Fibroblast of upper back skin (primary cell): Measurements from ENCODE around the gene ULK4.
A peak's percentile ranks its signal among the peaks of the same experiment; 100 is the strongest.
"Not testable (repeated sequence)": the region's sequence is repeated elsewhere in the genome, so short reads cannot be mapped to it uniquely, and the experiment has no call there.

Experiments used
- DNase-seq: peaks from one replicate; pipeline ENCODE4 v3.0.0-alpha.2; 2013

Gene ULK4

GRCh38 chr3:41961751-41962679, at the start of gene ULK4:
TSS of gene ULK4 (minus strand) at chr3:41962103. CDS start at chr3:41954759, 7,344 bp downstream.
- peak; percentile 100 for DNase-seq

GRCh38 chr3:42010530-42010929, 48.6 kb upstream of the ULK4 start:
- DNase-seq, result no peak

- DNase-seq, result no peak
These were observed 47.6 kb upstream of the ULK4 start for GRCh38 chr3:42009456-42009855.

- DNase-seq, result no peak
These were observed 45.9 kb upstream of the ULK4 start for GRCh38 chr3:42007785-42008184.

GRCh38 chr3:42005401-42005800, 43.5 kb upstream of the ULK4 start:
- DNase-seq, result no peak

- DNase-seq, result no peak
These were observed 40.9 kb upstream of the ULK4 start for GRCh38 chr3:42002790-42003189.

- no peak for DNase-seq
These were observed 39.9 kb upstream of the ULK4 start for GRCh38 chr3:42001777-42002176.

GRCh38 chr3:41999909-42000308, 38.0 kb upstream of the ULK4 start:
- DNase-seq, result no peak

- DNase-seq, result peak; percentile 31
These were observed 36.0 kb upstream of the ULK4 start for GRCh38 chr3:41997702-41998550.

- DNase-seq, result no peak
These were observed 29.5 kb upstream of the ULK4 start for GRCh38 chr3:41991437-41991836.

GRCh38 chr3:41989518-41989917, 27.6 kb upstream of the ULK4 start:
- no peak for DNase-seq

- no peak for DNase-seq
These were observed 25.7 kb upstream of the ULK4 start for GRCh38 chr3:41987627-41988026.

- DNase-seq, result no peak
These were observed 24.7 kb upstream of the ULK4 start for GRCh38 chr3:41986561-41986960.

GRCh38 chr3:41985018-41985417, 23.1 kb upstream of the ULK4 start:
- no peak for DNase-seq

- DNase-seq, result not testable (repeated sequence)
These were observed 21.2 kb upstream of the ULK4 start for GRCh38 chr3:41983091-41983490.

GRCh38 chr3:41977401-41977800, 15.5 kb upstream of the ULK4 start:
- not testable (repeated sequence) for DNase-seq

GRCh38 chr3:41975416-41976103, 13.7 kb upstream of the ULK4 start:
- DNase-seq, result peak; percentile 20

GRCh38 chr3:41974223-41974622, 12.3 kb upstream of the ULK4 start:
- DNase-seq, result no peak

GRCh38 chr3:41972802-41973201, 10.9 kb upstream of the ULK4 start:
- no peak for DNase-seq

- no peak for DNase-seq
These were observed 4.3 kb upstream of the ULK4 start for GRCh38 chr3:41966206-41966605.

GRCh38 chr3:41963823-41964222, 1.9 kb upstream of the ULK4 start:
- no peak for DNase-seq

- DNase-seq, result peak; percentile 48
These were observed 815 bp downstream of the ULK4 start for GRCh38 chr3:41960826-41961750.
